ENCODE results near the gene TLCD3B. TPM values are rescaled to one million over a fixed set of nuclear protein-coding genes. Genes with fewer than 3 reads are reported as not detected.
A peak's percentile ranks its signal among the peaks of the same experiment; 100 is the strongest.
"Not testable (repeated sequence)": the region's sequence is repeated elsewhere in the genome, so short reads cannot be mapped to it uniquely, and the experiment has no call there.

Gene TLCD3B
- total RNA-seq, 2 donors from 2014 or later: 4.5 to 6.9 TPM

DNA sequence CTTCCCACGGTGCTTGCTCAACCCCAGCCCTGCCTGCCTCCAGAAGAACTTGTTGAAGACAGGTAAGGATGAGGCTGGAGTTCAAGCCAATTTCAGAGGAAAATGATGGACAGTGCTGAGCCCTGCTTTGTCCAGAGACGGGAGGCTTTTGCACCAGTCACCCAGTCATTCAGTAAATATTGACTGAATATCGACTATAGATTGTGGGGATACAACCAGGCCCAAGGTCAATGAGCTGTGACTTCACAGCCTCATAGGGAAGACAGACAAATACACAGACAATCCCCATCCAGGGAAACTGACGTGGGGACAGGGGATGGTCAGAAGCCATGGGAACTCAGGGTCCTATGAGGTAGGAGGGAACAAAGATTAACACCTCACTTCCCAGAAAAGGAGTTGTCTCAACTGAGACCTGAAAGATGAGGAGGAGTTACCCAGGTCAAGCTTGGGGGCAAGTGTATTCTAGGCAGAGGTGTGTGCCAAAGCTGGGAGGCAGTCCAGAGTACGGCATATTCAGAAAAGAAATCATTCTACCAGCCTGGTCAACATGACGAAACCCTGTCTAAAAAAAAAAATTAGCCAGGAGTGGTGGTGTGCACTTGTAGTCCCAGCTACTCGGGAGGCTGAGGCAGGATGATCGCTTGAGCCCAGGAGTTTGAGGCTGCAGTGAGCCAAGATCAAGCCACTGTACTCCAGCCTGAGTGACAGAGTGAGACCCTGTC lies 14.4 kb downstream of the TLCD3B start:
- no peak overlapping the region for H3K27ac Mint-ChIP-seq
- peaks cover 22% of the 10 kb centered on the region for H3K4me1 Mint-ChIP-seq (ENCODE audit: low read depth)
- ATAC-seq (replicated peaks in 1 of 2) (no peak), DNase-seq (no peak)
- peaks cover 2% of the 10 kb centered on the region in 2 donors for H3K36me3 Mint-ChIP-seq (ENCODE audit: insufficient read depth in 2 of 2)
- no peaks in the 10 kb centered on the region for H3K9me3 Mint-ChIP-seq
- peaks cover 17% of the 10 kb centered on the region for H3K27me3 Mint-ChIP-seq (ENCODE audit: low read depth)
- H3K4me3 Mint-ChIP-seq: no peak overlapping the region

- H3K36me3 Mint-ChIP-seq (ENCODE audit: insufficient read depth in 2 of 2); ATAC-seq (replicated peaks in 1 of 2); H3K27me3 Mint-ChIP-seq (ENCODE audit: low read depth); H3K27ac Mint-ChIP-seq; DNase-seq; H3K4me3 Mint-ChIP-seq; H3K9me3 Mint-ChIP-seq: not testable (repeated sequence)
- H3K4me1 Mint-ChIP-seq (ENCODE audit: low read depth): peaks cover 17% of the 10 kb centered on the region
Observed at GRCh38 chr16:30015450-30015849, 15.6 kb downstream of the TLCD3B start.

DNA sequence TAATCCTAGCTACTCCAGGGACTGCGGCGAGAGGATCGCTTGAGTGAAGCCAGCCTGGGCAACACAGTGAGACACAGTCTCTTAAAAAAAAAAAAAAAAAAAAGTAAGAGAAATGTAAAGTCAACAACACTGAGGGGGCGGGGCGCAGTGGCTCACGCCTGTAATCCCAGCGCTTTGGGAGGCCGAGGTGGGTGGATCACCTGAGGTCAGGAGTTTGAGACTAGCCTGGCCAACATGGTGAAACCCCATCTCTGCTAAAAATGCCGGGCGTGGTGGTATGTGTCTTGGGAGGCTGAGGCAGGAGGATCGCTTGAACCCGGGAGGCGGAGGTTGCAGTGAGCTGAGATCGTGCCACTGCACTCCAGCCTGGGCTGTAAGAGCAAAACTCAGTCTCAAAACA lies 18.5 kb downstream of the TLCD3B start:
- not testable (repeated sequence) for H3K27me3 Mint-ChIP-seq (ENCODE audit: low read depth); DNase-seq; H3K4me3 Mint-ChIP-seq; ATAC-seq (replicated peaks in 1 of 2); H3K27ac Mint-ChIP-seq; H3K9me3 Mint-ChIP-seq; H3K36me3 Mint-ChIP-seq (ENCODE audit: insufficient read depth in 2 of 2)
- H3K4me1 Mint-ChIP-seq (ENCODE audit: low read depth): peaks cover 12% of the 10 kb centered on the region

DNA sequence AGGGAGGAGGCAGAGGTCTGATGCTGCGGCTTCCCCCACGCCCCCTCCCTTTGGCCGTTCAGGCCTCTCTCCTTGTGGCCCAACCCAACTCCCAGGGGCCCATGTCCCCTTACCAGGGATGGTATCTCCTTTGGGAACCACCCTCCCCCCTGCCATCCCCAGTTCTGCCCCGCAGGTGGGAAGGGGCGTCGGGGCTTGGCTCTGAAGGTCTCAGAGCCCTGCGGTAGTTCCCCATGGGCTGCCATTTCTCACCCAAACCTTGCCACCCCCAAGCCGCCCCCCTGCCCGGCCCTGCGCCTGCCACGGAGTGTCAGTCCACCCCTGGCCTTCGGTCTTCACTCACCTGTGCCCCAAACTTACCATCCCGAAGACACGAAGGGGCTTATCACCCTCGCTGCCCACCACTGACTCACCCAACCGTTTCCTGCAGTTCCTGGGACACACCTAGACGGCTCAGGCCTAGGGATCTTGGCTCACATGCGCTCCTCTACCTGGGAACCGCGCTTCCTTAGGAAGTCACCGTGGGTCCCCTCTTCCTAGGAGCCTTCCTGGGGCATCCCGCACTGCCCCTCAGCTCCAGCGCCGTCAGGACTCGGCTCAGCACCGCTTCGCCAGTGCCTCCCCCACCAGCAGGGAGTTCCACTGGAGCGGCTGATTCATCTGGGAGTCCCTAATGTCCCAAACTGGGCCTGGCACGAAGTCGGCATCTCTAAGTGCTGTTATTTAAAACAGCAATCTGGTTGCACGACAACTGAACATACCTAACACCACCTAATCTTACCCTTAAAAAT lies 19.2 kb downstream of the TLCD3B start:
- H3K36me3 Mint-ChIP-seq (ENCODE audit: insufficient read depth in 2 of 2): peaks cover 2% of the 10 kb centered on the region in 2 donors
- peaks cover 7% of the 10 kb centered on the region for H3K27me3 Mint-ChIP-seq (ENCODE audit: low read depth)
- no peak overlapping the region for H3K27ac Mint-ChIP-seq
- peak overlapping the region; percentile 80 to 81 for H3K4me3 Mint-ChIP-seq
- H3K9me3 Mint-ChIP-seq: no peaks in the 10 kb centered on the region
- ATAC-seq (replicated peaks in 1 of 2) (no peak), DNase-seq (no peak)
- peaks cover 12% of the 10 kb centered on the region for H3K4me1 Mint-ChIP-seq (ENCODE audit: low read depth)

DNA sequence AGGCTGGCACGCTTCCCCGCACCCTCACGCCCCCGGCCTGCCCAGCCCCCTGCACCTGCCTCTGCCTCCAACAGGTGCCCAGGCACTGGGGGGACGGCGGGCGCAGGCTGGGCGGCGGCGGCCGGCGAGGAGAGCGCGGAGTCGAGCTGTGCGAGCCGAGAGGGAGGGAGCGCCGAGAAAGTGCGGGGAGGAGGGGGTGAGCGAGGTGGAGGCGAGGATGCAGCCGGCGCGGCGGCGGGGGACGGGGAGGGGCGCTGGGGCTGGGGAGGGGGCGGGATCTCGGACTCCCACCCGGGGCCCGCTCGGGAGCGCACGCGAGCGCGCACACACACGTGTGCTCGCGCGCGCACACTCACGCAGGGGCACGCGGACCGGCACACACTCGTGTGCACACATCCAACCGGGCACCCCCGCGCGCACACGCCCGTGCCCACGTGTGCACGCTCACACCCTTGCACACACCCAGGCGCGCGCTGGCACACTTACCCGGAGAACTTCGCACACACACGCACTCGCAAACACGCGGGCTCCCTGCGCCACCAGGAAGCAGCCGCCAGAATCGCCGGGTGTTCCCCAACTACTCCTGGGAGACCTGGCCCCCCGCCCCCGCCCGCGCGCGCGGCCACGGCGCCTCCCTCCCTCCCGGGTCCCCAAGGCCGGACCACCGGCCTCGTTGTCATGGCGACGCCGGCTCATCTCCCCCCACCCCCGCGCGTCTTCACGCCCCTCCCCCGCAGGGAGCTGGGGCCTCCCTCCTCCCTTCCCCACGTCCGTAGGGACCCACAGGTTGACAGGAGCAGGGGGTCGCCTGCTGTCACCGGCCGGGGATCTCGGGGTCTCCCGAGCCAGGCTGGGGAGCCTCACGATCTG lies 20.0 kb downstream of the TLCD3B start, which contains the start of gene DOC2A:
TSS of gene DOC2A (minus strand) at position 184 of the 870 bp plus-strand sequence. CDS start 805 bp downstream, outside the sequence.
- peaks cover 2% of the 10 kb centered on the region in 2 donors for H3K36me3 Mint-ChIP-seq (ENCODE audit: insufficient read depth in 2 of 2)

GRCh38 chr16:30009990-30010843 lies 20.9 kb downstream of the TLCD3B start:
- Mint-ChIP-seq H3K36me3 (ENCODE audit: insufficient read depth in 2 of 2) (peaks cover 2% of the 10 kb centered on the region in 2 donors), H3K4me1 (ENCODE audit: low read depth) (peaks cover 12% of the 10 kb centered on the region), H3K27me3 (ENCODE audit: low read depth) (peaks cover 7% of the 10 kb centered on the region), H3K27ac (no peak overlapping the region), H3K4me3 (peak overlapping the region; percentile 73 to 76), H3K9me3 (no peaks in the 10 kb centered on the region)
- DNase-seq (no peak), ATAC-seq (replicated peaks in 1 of 2) (peak; percentile 12 to 21)

More for the DNA sequence above, 20.0 kb downstream of the TLCD3B start, which contains the start of gene DOC2A:
- ATAC-seq (replicated peaks in 1 of 2): peak; percentile 63 to 68
- peak in 1 of 2 donors; percentile 48 for DNase-seq
- Mint-ChIP-seq H3K27me3 (ENCODE audit: low read depth) (peaks cover 7% of the 10 kb centered on the region), H3K4me1 (ENCODE audit: low read depth) (peaks cover 12% of the 10 kb centered on the region), H3K4me3 (peak within 1 kb of the TSS; percentile 80 to 81), H3K9me3 (no peaks in the 10 kb centered on the region), H3K27ac (no peak within 1 kb of the TSS)

DNA sequence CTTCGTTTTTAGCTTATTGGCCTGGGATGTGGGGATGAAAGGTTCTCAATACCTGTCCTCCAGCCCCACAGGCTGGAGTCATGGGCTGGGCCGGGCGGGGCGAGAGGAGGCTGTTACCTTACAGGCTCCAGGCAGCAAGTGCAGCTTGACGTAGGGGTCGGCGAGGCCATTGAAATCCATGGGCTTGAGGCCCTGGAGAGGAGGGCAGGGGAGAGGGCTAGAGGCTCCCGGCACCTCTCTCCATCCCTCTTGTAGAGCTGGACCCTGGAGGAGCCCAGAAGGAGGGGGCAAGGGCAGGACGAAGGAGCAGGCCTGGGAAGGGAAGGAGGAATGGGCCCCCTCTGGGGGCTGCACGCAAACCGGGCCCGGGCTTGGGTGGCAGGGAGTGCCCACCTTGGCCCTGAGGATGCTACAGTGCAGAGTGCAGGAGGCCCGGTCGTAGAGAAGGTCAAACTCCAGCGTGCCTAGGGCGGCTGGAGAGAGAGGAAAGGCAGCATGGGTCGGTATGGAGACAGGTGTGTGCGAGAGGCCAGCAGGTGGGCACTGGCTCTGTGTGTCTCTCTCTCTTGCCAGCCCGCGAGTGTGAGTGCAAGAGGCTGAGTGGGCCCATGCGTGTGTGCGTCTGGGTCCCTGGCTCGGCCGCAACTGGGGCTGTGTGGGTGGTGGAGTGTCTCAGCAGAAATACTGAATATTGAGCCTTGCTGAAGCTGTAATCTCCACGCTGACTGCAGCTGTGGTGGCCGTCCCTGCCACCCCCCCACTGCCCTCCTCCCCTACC lies 21.8 kb downstream of the TLCD3B start:
- peak overlapping the region in 1 of 2 donors; percentile 29 for H3K4me3 Mint-ChIP-seq
- H3K4me1 Mint-ChIP-seq (ENCODE audit: low read depth): peaks cover 12% of the 10 kb centered on the region
- peaks cover 7% of the 10 kb centered on the region for H3K27me3 Mint-ChIP-seq (ENCODE audit: low read depth)
- H3K27ac Mint-ChIP-seq: no peak overlapping the region
- peaks cover 2% of the 10 kb centered on the region in 2 donors for H3K36me3 Mint-ChIP-seq (ENCODE audit: insufficient read depth in 2 of 2)
- no peaks in the 10 kb centered on the region for H3K9me3 Mint-ChIP-seq
- ATAC-seq (replicated peaks in 1 of 2): no peak
- DNase-seq: no peak

- peaks cover 2% of the 10 kb centered on the region in 2 donors for H3K36me3 Mint-ChIP-seq (ENCODE audit: insufficient read depth in 2 of 2)
- H3K9me3 Mint-ChIP-seq: no peaks in the 10 kb centered on the region
- peaks cover 7% of the 10 kb centered on the region for H3K27me3 Mint-ChIP-seq (ENCODE audit: low read depth)
- H3K4me3 Mint-ChIP-seq: no peak overlapping the region
- no peak overlapping the region for H3K27ac Mint-ChIP-seq
- peaks cover 14% of the 10 kb centered on the region for H3K4me1 Mint-ChIP-seq (ENCODE audit: low read depth)
- ATAC-seq (replicated peaks in 1 of 2): no peak
- DNase-seq: no peak
Observed at GRCh38 chr16:30007378-30007895, 23.6 kb downstream of the TLCD3B start.

DNA sequence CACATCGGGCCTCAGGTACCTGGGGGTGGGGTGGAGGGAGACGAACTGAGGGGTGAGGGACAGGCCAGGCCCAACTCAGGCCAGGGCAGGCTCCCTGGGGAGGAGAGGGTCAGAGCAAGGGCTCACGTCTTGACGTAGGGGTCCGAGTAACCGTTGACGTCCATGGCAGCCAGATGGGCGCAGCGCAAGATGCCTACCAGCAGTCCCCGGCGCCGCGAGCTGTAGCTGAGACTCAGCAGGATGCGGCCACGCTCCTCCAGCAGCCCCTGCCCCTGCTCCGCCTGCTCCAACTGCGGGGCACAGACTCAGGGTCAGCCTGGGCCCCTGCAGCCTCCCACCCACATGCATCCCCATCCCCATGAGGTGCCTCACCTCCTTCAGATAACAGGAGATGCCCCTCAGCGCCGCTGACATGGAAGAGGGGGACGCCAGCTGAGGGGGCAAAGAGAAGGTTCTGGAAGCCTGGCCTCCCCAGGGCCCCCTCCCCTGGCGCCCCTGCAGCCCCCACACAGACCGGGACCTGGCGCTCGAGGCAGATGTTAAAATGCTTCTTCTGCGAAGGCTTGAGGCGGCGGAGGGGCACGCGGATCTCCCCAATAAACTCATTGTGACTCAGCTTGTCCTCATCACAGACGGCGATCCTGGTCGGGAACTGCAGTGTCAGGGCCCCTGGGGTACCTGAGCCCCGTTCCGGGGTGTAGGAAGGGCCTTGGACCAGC lies 24.3 kb downstream of the TLCD3B start:
- H3K27ac Mint-ChIP-seq: no peak overlapping the region
- H3K4me1 Mint-ChIP-seq (ENCODE audit: low read depth): peaks cover 16% of the 10 kb centered on the region
- H3K4me3 Mint-ChIP-seq: no peak overlapping the region
- H3K27me3 Mint-ChIP-seq (ENCODE audit: low read depth): peaks cover 2% of the 10 kb centered on the region
- ATAC-seq (replicated peaks in 1 of 2) (no peak), DNase-seq (no peak)
- no peaks in the 10 kb centered on the region for H3K36me3 Mint-ChIP-seq (ENCODE audit: insufficient read depth in 2 of 2)
- H3K9me3 Mint-ChIP-seq: no peaks in the 10 kb centered on the region

GRCh38 chr16:30006095-30006473 lies 25.0 kb downstream of the TLCD3B start:
- ATAC-seq (replicated peaks in 1 of 2): no peak
- Mint-ChIP-seq H3K27me3 (ENCODE audit: low read depth) (no peaks in the 10 kb centered on the region), H3K4me1 (ENCODE audit: low read depth) (peaks cover 12% of the 10 kb centered on the region), H3K9me3 (no peaks in the 10 kb centered on the region), H3K27ac (no peak overlapping the region), H3K36me3 (ENCODE audit: insufficient read depth in 2 of 2) (no peaks in the 10 kb centered on the region), H3K4me3 (no peak overlapping the region)
- DNase-seq: no peak

Data from activated T-cell treated with anti-CD3 and anti-CD28 coated beads, Interleukin-2, amount 50 U/mL, for 72 hours (primary cell).